Natural killer cell (primary cell): ENCODE data around the gene INKA2. TPM values are rescaled to one million over a fixed set of nuclear protein-coding genes. Genes with fewer than 3 reads are reported as not detected.

Source experiments
- ATAC-seq, 3 donors: fragments of 150-1000 bp in 2 of 3; fragments of 200-7000 bp in 1 of 3; cut with Tn5 transposase; 1 replicate in 1 of 3; 2 replicates in 2 of 3; pipeline ENCODE4 v1.10.0; 2021; ENCODE audit warnings: mild to moderate bottlenecking in 2 of 3, moderate library complexity in 2 of 3
- DNase-seq, 2 donors: peaks; one replicate each; pipeline versions ENCODE4 v3.0.0 to v3.0.0-alpha.2; 2013 to 2021; ENCODE audit warnings: mixed read lengths in 1 of 2
- H3K27ac ChIP-seq: one replicate; pipeline ENCODE4 v1.5.1; 2013; ENCODE audit warnings: mild to moderate bottlenecking, low read length
- H3K27me3 ChIP-seq: one replicate; pipeline ENCODE4 v1.6.1; 2013; ENCODE audit warnings: low read length; ENCODE audit not compliant: control insufficient read depth, insufficient read depth
- H3K36me3 ChIP-seq: one replicate; pipeline ENCODE4 v1.6.1; 2013; ENCODE audit warnings: low read length; ENCODE audit not compliant: control insufficient read depth, insufficient read depth
- H3K4me1 ChIP-seq: one replicate; pipeline ENCODE4 v1.6.1; 2013; ENCODE audit warnings: low read length; ENCODE audit not compliant: control insufficient read depth, insufficient read depth
- H3K4me3 ChIP-seq: one replicate; pipeline ENCODE4 v1.5.1; 2013; ENCODE audit warnings: low read length
- H3K9me3 ChIP-seq: one replicate; pipeline ENCODE4 v1.6.1; 2013; ENCODE audit warnings: low read length; ENCODE audit not compliant: control insufficient read depth, insufficient read depth
- H3K27ac Mint-ChIP-seq, 2 donors: one replicate each; pipeline ENCODE4 v1.8.0; 2022; ENCODE audit warnings: mild to moderate bottlenecking in 2 of 2, mixed read lengths in 2 of 2, moderate library complexity in 1 of 2
- H3K27me3 Mint-ChIP-seq, 2 donors: one replicate each; pipeline ENCODE4 v1.8.0; 2022; ENCODE audit warnings: low read depth in 2 of 2, mixed read lengths in 2 of 2
- H3K36me3 Mint-ChIP-seq: one replicate; pipeline ENCODE4 v1.8.0; 2022; ENCODE audit warnings: mixed read lengths
- H3K4me1 Mint-ChIP-seq, 2 donors: one replicate each; pipeline ENCODE4 v1.8.0; 2022; ENCODE audit warnings: mixed read lengths in 2 of 2
- H3K4me3 Mint-ChIP-seq: one replicate; pipeline ENCODE4 v1.8.0; 2022; ENCODE audit warnings: mild to moderate bottlenecking, moderate library complexity, mixed read lengths
- H3K9me3 Mint-ChIP-seq, 2 donors: one replicate each; pipeline ENCODE4 v1.8.0; 2022; ENCODE audit warnings: mixed read lengths in 2 of 2
- WGBS: methylation state at CpG from one replicate; pipeline ENCODE4 v1.1.7; 2013; ENCODE audit warnings: missing lambda C conversion rate; ENCODE audit not compliant: insufficient coverage; 5-methylcytosine and 5-hydroxymethylcytosine counted together
- intact Hi-C: fragments of 100-400 bp; cut with micrococcal nuclease; formaldehyde crosslinking; loops from one replicate; pipeline ENCODE4 v1.14.2; 2022
- total RNA-seq, 4 donors: library from RNA; stranded (reverse); fragments of 120-200 nt in 1 of 4; gene quantifications; one replicate each; pipeline versions ENCODE4 v1.2.3 to v1.2.4, GENCODE V29; 2013 to 2022
- TF ChIP-seq, protein P1 (sequence below): fragments of 200-600 bp; IDR thresholded peaks from one replicate; pipeline ENCODE4 v1.8.0; 2022; ENCODE audit warnings: antibody characterized with exemption

Gene INKA2
- total RNA-seq, 3 donors from 2014 or later (not counting 1 experiment from before 2014, with no cell fraction given) = 0.48 to 2.6 (median 1.4) TPM

DNA sequence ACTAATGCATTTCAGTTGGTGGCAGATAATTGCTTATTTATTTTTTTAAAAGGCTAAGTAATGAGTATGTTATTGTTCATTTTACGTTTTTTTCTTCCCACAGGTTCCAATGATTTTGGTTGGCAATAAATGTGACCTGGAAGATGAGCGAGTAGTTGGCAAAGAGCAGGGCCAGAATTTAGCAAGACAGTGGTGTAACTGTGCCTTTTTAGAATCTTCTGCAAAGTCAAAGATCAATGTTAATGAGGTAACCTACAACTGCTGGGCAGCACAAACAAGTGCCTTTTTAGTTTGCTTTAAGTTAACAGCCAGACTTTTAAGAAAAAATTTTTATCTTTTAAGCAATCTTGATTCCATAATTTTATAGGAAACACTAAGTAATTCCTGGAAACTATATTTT lies 35.0 kb downstream of the INKA2 start:
- intact Hi-C loops = no loop called here
- 98% methylated on average over 2 of the region's 2 CpGs for WGBS
- H3K36me3 ChIP-seq = peaks cover 92% of the 10 kb centered on the region

DNA sequence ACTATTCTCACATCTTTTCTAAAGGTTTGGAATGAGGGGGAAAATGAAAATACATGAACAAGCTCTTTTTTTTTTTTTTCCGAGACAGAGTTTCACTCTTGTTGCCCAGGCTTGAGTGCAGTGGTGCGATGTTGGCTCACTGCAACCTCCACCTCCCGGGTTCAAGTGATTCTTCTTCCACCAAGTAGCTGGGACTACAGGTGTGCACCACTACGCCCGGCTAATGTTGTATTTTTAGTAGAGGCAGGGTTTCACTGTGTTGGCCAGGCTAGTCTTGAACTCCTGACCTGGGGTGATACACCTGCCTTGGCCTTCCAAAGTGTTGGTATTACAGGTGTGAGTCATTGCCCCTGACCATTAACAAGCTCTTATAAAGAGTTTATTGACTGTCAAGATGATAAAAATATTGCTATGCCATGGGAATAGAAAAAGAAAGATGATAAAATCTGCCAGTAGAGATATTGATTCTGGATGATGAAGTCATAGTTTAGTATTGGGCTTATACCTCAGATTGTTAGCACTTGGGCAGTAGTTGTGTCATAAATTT lies 36.6 kb downstream of the INKA2 start:
- Histone ChIP-seq H3K4me3 (no peak overlapping the region), H3K27me3 (no peaks in the 10 kb centered on the region), H3K9me3 (no peaks in the 10 kb centered on the region), H3K4me1 (no peaks in the 10 kb centered on the region), H3K27ac (no peak overlapping the region), H3K36me3 (peaks cover 89% of the 10 kb centered on the region)
- no peak for DNase-seq
- 88% methylated on average over 5 of the region's 5 CpGs for WGBS
- no peak overlapping the region for H3K4me3 Mint-ChIP-seq
- H3K4me1 Mint-ChIP-seq = peaks cover 15 to 25% of the 10 kb centered on the region in 2 donors
- H3K27ac Mint-ChIP-seq = no peak overlapping the region
- H3K9me3 Mint-ChIP-seq = no peaks in the 10 kb centered on the region
- intact Hi-C loops = no loop called here
- no peaks in the 10 kb centered on the region for H3K27me3 Mint-ChIP-seq
- TF ChIP-seq, protein P1, sequence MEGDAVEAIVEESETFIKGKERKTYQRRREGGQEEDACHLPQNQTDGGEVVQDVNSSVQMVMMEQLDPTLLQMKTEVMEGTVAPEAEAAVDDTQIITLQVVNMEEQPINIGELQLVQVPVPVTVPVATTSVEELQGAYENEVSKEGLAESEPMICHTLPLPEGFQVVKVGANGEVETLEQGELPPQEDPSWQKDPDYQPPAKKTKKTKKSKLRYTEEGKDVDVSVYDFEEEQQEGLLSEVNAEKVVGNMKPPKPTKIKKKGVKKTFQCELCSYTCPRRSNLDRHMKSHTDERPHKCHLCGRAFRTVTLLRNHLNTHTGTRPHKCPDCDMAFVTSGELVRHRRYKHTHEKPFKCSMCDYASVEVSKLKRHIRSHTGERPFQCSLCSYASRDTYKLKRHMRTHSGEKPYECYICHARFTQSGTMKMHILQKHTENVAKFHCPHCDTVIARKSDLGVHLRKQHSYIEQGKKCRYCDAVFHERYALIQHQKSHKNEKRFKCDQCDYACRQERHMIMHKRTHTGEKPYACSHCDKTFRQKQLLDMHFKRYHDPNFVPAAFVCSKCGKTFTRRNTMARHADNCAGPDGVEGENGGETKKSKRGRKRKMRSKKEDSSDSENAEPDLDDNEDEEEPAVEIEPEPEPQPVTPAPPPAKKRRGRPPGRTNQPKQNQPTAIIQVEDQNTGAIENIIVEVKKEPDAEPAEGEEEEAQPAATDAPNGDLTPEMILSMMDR = no peak
- peaks cover 37% of the 10 kb centered on the region for H3K36me3 Mint-ChIP-seq
- ATAC-seq = no peak

More for the DNA sequence above, 35.0 kb downstream of the INKA2 start:
- Histone ChIP-seq H3K9me3 (no peaks in the 10 kb centered on the region), H3K27me3 (no peaks in the 10 kb centered on the region), H3K27ac (no peak overlapping the region), H3K4me3 (no peak overlapping the region), H3K4me1 (no peaks in the 10 kb centered on the region)
- ATAC-seq (no peak), DNase-seq (no peak)
- Mint-ChIP-seq H3K36me3 (peaks cover 33% of the 10 kb centered on the region), H3K4me3 (no peak overlapping the region), H3K9me3 (no peaks in the 10 kb centered on the region), H3K27me3 (no peaks in the 10 kb centered on the region), H3K27ac (peak overlapping the region in 1 of 2 donors; percentile 18), H3K4me1 (peaks cover 12 to 21% of the 10 kb centered on the region in 2 donors)
- TF ChIP-seq, protein P1 = no peak

DNA sequence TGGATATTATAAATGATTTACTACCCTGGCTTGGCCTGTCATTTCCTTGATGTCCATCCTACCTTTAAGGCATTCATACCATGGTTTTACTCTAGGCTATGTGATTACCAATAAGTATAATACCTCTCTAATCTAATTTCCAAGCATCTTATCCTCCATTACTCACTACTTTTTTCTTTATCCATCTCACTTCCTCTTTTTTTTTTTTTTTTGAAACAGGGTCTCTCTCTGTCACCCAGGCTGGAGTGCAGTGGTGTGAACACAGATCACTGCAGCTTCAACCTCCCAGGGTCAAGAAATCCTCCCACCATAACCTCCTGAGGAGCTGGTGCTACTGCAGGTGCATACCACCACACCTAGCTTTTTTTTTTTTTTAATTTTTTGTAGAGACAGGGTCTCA lies 39.9 kb downstream of the INKA2 start:
- Histone ChIP-seq H3K36me3 (peaks cover 69% of the 10 kb centered on the region), H3K27me3 (no peaks in the 10 kb centered on the region), H3K4me3 (no peak overlapping the region), H3K9me3 (no peaks in the 10 kb centered on the region), H3K27ac (no peak overlapping the region), H3K4me1 (peaks cover 2% of the 10 kb centered on the region)
- DNase-seq (no peak), ATAC-seq (no peak)
- Mint-ChIP-seq H3K4me3 (no peak overlapping the region), H3K36me3 (peaks cover 37% of the 10 kb centered on the region), H3K9me3 (no peaks in the 10 kb centered on the region), H3K4me1 (peaks cover 32 to 48% of the 10 kb centered on the region in 2 donors), H3K27me3 (no peaks in the 10 kb centered on the region), H3K27ac (peak overlapping the region; percentile 40 to 56)
- intact Hi-C loops = no loop called here
- TF ChIP-seq, protein P1 = no peak

DNA sequence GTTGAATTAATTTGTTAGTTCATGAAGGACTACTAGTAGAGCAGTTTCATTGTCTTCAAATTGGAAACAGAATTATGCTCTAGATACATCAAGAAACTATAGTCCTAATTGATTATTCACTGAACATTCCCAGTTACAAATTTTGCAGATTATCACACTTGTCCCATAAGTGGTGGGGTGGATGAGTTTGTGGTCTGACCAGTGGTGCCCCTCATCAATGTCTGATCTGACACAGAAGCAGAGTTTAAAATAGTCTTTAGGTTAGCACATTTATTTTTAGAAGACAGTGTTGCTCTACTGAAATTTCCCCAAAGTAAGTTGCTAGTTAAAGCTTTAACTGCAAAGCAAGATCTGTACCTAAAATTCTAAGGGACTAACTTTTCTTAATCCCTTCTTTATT lies 42.9 kb downstream of the INKA2 start:
- intact Hi-C loops = no loop called here
- H3K36me3 Mint-ChIP-seq = peaks cover 27% of the 10 kb centered on the region
- peaks cover 48 to 62% of the 10 kb centered on the region in 2 donors for H3K4me1 Mint-ChIP-seq
- H3K27me3 Mint-ChIP-seq = no peaks in the 10 kb centered on the region
- ATAC-seq (peak in 1 of 3 donors; percentile 26), DNase-seq (no peak)
- H3K9me3 Mint-ChIP-seq = no peaks in the 10 kb centered on the region
- Histone ChIP-seq H3K27ac (peak overlapping the region; percentile 25), H3K27me3 (no peaks in the 10 kb centered on the region), H3K4me3 (no peak overlapping the region), H3K9me3 (no peaks in the 10 kb centered on the region), H3K36me3 (peaks cover 61% of the 10 kb centered on the region), H3K4me1 (peaks cover 2% of the 10 kb centered on the region)
- TF ChIP-seq, protein P1 = no peak
- peak overlapping the region; percentile 62 to 64 for H3K27ac Mint-ChIP-seq
- H3K4me3 Mint-ChIP-seq = peak overlapping the region; percentile 54
